Neural progenitor cell (in vitro differentiated cells): Measurements from ENCODE around the gene CDK18.

Source experiments
- EZH2 ChIP-seq: fragments of 200-600 bp; sonication (generic); IDR thresholded peaks from 2 replicates; pipeline ENCODE4 v1.6.1; 2017; ENCODE audit warnings: antibody characterized with exemption, mild to moderate bottlenecking, moderate library complexity
- EZH2phosphoT487 ChIP-seq: fragments of 200-600 bp; sonication (generic); IDR thresholded peaks from 2 replicates; pipeline ENCODE4 v1.6.1; 2017; ENCODE audit warnings: antibody characterized with exemption
- TF ChIP-seq, protein P1 (sequence below): fragments of 200-600 bp; sonication (generic); IDR thresholded peaks from 2 replicates; pipeline ENCODE4 v1.5.1; 2017; ENCODE audit warnings: antibody characterized with exemption, mild to moderate bottlenecking

DNA sequence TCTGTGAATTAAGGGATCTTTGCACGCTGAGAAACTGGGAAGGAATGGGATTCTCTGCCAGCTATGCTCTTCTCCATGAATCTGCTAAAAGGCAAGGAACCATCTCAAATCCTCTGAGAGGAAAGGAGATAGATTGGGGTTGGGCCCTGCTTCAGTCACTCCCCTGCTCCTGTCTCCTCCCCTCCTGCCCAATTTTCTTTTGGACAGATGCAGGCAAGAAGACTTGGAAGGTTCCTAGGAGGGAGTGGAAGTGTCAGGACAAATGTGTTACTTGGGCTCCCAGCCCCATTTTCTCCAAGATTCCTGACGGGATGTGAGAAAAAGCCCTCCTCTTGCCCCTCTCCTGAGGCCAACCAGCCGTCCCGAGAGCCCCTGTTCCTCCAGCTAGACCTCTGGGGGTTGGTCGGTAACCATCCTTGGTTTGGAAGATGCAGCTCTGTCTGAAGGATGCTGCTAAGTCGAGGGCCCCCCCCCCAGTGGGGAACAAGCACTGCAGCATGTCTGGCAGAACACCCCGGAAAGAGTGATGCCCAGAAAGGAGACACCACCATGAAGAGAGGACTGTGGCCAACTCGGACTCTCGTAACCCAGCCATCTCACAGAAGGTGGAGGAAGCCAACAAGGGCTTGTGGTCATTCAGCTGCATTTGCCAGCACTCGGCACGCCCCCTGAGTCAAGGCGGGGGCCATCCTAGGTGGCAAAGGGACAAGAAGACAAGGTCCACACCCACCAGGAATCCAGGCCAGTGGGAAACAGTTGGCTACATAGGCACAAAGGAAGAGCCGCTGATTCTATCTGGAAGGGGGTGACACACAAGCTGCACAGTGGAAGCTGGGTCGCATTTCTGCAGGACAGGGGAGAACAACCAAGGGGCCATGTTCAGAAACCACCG, 43.7 kb downstream of the CDK18 start:
- TF ChIP-seq, protein P1, sequence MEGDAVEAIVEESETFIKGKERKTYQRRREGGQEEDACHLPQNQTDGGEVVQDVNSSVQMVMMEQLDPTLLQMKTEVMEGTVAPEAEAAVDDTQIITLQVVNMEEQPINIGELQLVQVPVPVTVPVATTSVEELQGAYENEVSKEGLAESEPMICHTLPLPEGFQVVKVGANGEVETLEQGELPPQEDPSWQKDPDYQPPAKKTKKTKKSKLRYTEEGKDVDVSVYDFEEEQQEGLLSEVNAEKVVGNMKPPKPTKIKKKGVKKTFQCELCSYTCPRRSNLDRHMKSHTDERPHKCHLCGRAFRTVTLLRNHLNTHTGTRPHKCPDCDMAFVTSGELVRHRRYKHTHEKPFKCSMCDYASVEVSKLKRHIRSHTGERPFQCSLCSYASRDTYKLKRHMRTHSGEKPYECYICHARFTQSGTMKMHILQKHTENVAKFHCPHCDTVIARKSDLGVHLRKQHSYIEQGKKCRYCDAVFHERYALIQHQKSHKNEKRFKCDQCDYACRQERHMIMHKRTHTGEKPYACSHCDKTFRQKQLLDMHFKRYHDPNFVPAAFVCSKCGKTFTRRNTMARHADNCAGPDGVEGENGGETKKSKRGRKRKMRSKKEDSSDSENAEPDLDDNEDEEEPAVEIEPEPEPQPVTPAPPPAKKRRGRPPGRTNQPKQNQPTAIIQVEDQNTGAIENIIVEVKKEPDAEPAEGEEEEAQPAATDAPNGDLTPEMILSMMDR: no peak
- TF ChIP-seq EZH2 (no peak), EZH2phosphoT487 (no peak)
